ENCODE data around the gene CRYZ.

GRCh38 chr1:74775735-74776134, 42.9 kb upstream of the CRYZ start:
- TF ChIP-seq OSR1 (CRISPR knock-in tag; IDR thresholded peaks at IDR 0.05) (no peak), PATZ1 (CRISPR knock-in tag; IDR thresholded peaks at IDR 0.05; ENCODE audit: borderline replicate concordance) (no peak), GLIS3 (CRISPR knock-in tag; IDR thresholded peaks at IDR 0.05) (no peak), ARNTL (CRISPR knock-in tag; IDR thresholded peaks at IDR 0.05; ENCODE audit: borderline replicate concordance, low read depth) (no peak), ZC3H10 (CRISPR knock-in tag; IDR thresholded peaks at IDR 0.05) (no peak), RARB (CRISPR knock-in tag; IDR thresholded peaks at IDR 0.05) (no peak), PPARA (CRISPR knock-in tag; IDR thresholded peaks at IDR 0.05; ENCODE audit: borderline replicate concordance) (no peak), CREB5 (CRISPR knock-in tag; IDR thresholded peaks at IDR 0.05; ENCODE audit: low read depth) (no peak), ZFP30 (CRISPR knock-in tag; IDR thresholded peaks at IDR 0.05) (no peak), ZFP3 (CRISPR knock-in tag; IDR thresholded peaks at IDR 0.05) (no peak), SNAI2 (CRISPR knock-in tag; IDR thresholded peaks at IDR 0.05) (no peak), POU6F1 (CRISPR knock-in tag; IDR thresholded peaks at IDR 0.05; ENCODE audit: borderline replicate concordance, low read depth) (no peak), BACH2 (CRISPR knock-in tag; IDR thresholded peaks at IDR 0.05; ENCODE audit: borderline replicate concordance) (no peak)
